GM23248 (cell line): ENCODE results near the gene ZNF112.

Experiments
- EZH2 ChIP-seq: fragments of 200-600 bp; sonication (generic); IDR thresholded peaks from 2 replicates; pipeline ENCODE4 v1.6.1; 2018; ENCODE audit warnings: antibody characterized with exemption, mild to moderate bottlenecking; ENCODE audit not compliant: insufficient read depth, poor library complexity, severe bottlenecking
- EZH2phosphoT487 ChIP-seq: fragments of 200-600 bp; sonication (generic); IDR thresholded peaks from 2 replicates; pipeline ENCODE4 v1.6.1; 2018; ENCODE audit warnings: antibody characterized with exemption, moderate library complexity, mild to moderate bottlenecking, low read depth; ENCODE audit not compliant: insufficient read depth

- no peak for TF ChIP-seq EZH2phosphoT487
- TF ChIP-seq EZH2 = no peak
These were observed 79.1 kb downstream of the ZNF112 start for GRCh38 chr19:44277331-44277730.
